Spleen (tissue), 7 donors: ENCODE data around the gene SEZ6L2.

Experiments used
- CTCF ChIP-seq, 11 experiments: fragments of 200-600 bp in 7 of 11; fragments of 450-650 bp in 4 of 11; sonication (generic) in 4 of 11; IDR thresholded peaks in 8 of 11; conservative IDR thresholded peaks in 3 of 11; 1 replicate in 7 of 11; 2 replicates in 4 of 11; pipeline versions ENCODE4 v1.4.0 to v1.8.0; 2016 to 2021; ENCODE audit warnings: antibody characterized with exemption in 11 of 11, inconsistent platforms in 4 of 11, mild to moderate bottlenecking in 1 of 11
- POLR2A ChIP-seq, 3 donors: fragments of 450-650 bp; IDR thresholded peaks; one replicate each; pipeline ENCODE4 v1.5.1; 2017; ENCODE audit warnings: antibody characterized with exemption in 3 of 3, mild to moderate bottlenecking in 1 of 3
- donor health status: DM: no; HTN: no; CAD: no; lungs with moderate emphysema.
- donor health status: DM: no; HTN: no; CAD: no.
- donor health status: DM: no; HTN: no; CAD: no.

- TF ChIP-seq CTCF (IDR thresholded peaks at IDR 0.05 in 8 of 11, conservative IDR thresholded peaks at IDR 0.05 in 3 of 11) (no peak), POLR2A (IDR thresholded peaks at IDR 0.05) (no peak)
Observed at GRCh38 chr16:29864205-29864604, 35.1 kb downstream of the SEZ6L2 start.
